Measurements from ENCODE around the gene TCF12. TPM values are rescaled to one million over a fixed set of nuclear protein-coding genes. Genes with fewer than 3 reads are reported as not detected.
A peak's percentile ranks its signal among the peaks of the same experiment; 100 is the strongest.

Gene TCF12
- polyA plus RNA-seq, 1 donor = 96.8 TPM

- peak; percentile 86 for DNase-seq
Observed at GRCh38 chr15:57306161-57306943, 387.9 kb downstream of the TCF12 start.

GRCh38 chr15:57306944-57307411 is 388.5 kb downstream of the TCF12 start:
- no peak for DNase-seq

- DNase-seq = no peak
Observed at GRCh38 chr15:57307527-57308169, 389.2 kb downstream of the TCF12 start.

- DNase-seq = no peak
Observed at GRCh38 chr15:57308170-57308545, 389.7 kb downstream of the TCF12 start.

GRCh38 chr15:57309856-57310760 is 391.7 kb downstream of the TCF12 start:
- no peak for DNase-seq

- DNase-seq = no peak
Observed at GRCh38 chr15:57310876-57311275, 392.4 kb downstream of the TCF12 start.

- DNase-seq = no peak
Observed at GRCh38 chr15:57312006-57312317, 393.5 kb downstream of the TCF12 start.

GRCh38 chr15:57312318-57313133 is 394.1 kb downstream of the TCF12 start:
- peak; percentile 74 for DNase-seq

GRCh38 chr15:57313134-57313483 is 394.7 kb downstream of the TCF12 start:
- no peak for DNase-seq

- DNase-seq = no peak
Observed at GRCh38 chr15:57314221-57314620, 395.8 kb downstream of the TCF12 start.

GRCh38 chr15:57316451-57316850 is 398.0 kb downstream of the TCF12 start:
- DNase-seq = no peak

- no peak for DNase-seq
Observed at GRCh38 chr15:57319226-57319918, 400.9 kb downstream of the TCF12 start.

GRCh38 chr15:57319919-57320560 is 401.6 kb downstream of the TCF12 start:
- no peak for DNase-seq

- peak; percentile 79 for DNase-seq
Observed at GRCh38 chr15:57320631-57321220, 402.3 kb downstream of the TCF12 start.

GRCh38 chr15:57321485-57321884 is 403.0 kb downstream of the TCF12 start:
- no peak for DNase-seq

GRCh38 chr15:57321973-57322601 is 403.6 kb downstream of the TCF12 start:
- no peak for DNase-seq

- DNase-seq = no peak
Observed at GRCh38 chr15:57322602-57323250, 404.3 kb downstream of the TCF12 start.

GRCh38 chr15:57323299-57323805 is 404.9 kb downstream of the TCF12 start:
- DNase-seq = no peak

GRCh38 chr15:57323806-57324589 is 405.6 kb downstream of the TCF12 start:
- no peak for DNase-seq

Measured in hindlimb muscle (tissue), 1 donor.